A549 (cell line): ENCODE data around the gene TBXA2R. TPM values are rescaled to one million over a fixed set of nuclear protein-coding genes. Genes with fewer than 3 reads are reported as not detected.
A peak's percentile ranks its signal among the peaks of the same experiment; 100 is the strongest.

Experiments
- ATAC-seq, 2 experiments: fragments of 200-7000 bp in 1 of 2; fragments of >200 bp in 1 of 2; cut with Nextera tagmentation in 1 of 2; cut with Tn5 transposase in 1 of 2; 3 replicates each; pipeline versions ENCODE4 v1.8.0 to v1.9.1; 2018 to 2020; ENCODE audit warnings: mild to moderate bottlenecking in 1 of 2, moderate library complexity in 1 of 2
- CTCF ChIA-PET: fragments of 300-600 bp; sonication (Branson Sonifier 250); formaldehyde crosslinking; extraction: SDS; loops from one replicate; lab custom pipeline; 2021; ENCODE audit warnings: antibody characterized with exemption, inconsistent platforms; lab: Yijun Ruan, JAX
- POLR2A ChIA-PET: fragments of 350-600 bp; formaldehyde crosslinking; extraction: SDS; loops from one replicate; lab custom pipeline; 2021; ENCODE audit warnings: antibody characterized with exemption, inconsistent platforms; lab: Yijun Ruan, JAX
- DNase-seq, 2 experiments: peaks; one replicate each; pipeline versions ENCODE4 v3.0.0 to v3.0.0-alpha.2; 2011 to 2016; ENCODE audit warnings: low read depth in 1 of 2, low spot score in 1 of 2
- FAIRE-seq: peaks from 2 replicates; lab custom pipeline; 2011; peaks lifted over from hg19 to GRCh38; lab: Jason Lieb, UNC
- H3K27ac ChIP-seq, 2 experiments: fragments of >200 bp; sonication (Bioruptor Twin); formaldehyde crosslinking; 3 replicates each; pipeline ENCODE4 v1.5.1; 2016 to 2017
- H3K4me1 ChIP-seq: fragments of >200 bp; sonication (Bioruptor Twin); formaldehyde crosslinking; 3 replicates; pipeline ENCODE4 v1.6.1; 2016
- H3K4me2 ChIP-seq: fragments of >200 bp; sonication (Bioruptor Twin); formaldehyde crosslinking; 3 replicates; pipeline ENCODE4 v1.6.1; 2016
- H3K4me3 ChIP-seq: fragments of >200 bp; sonication (Bioruptor Twin); formaldehyde crosslinking; 3 replicates; pipeline ENCODE4 v1.5.1; 2016
- H3K9me3 ChIP-seq: fragments of >200 bp; sonication (Bioruptor Twin); formaldehyde crosslinking; 3 replicates; pipeline ENCODE4 v1.6.1; 2016
- ATOH8 ChIP-seq: fragments of 250-450 bp; sonication (Bioruptor Pico); IDR thresholded peaks from 2 replicates; pipeline ENCODE4 v1.5.0; 2020; ENCODE audit warnings: low read depth, mild to moderate bottlenecking, moderate library complexity
- BCL3 ChIP-seq: fragments of >200 bp; sonication (Bioruptor Twin); formaldehyde crosslinking; IDR thresholded peaks from 3 replicates; pipeline ENCODE4 v1.6.1; 2016
- BHLHE40 ChIP-seq: IDR thresholded peaks from 2 replicates; pipeline ENCODE4 v1.6.1; 2012; ENCODE audit warnings: low read depth, low read length, inconsistent platforms
- CHD2 ChIP-seq: fragments of 150-350 bp; IDR thresholded peaks from 2 replicates; pipeline ENCODE4 v1.6.1; 2014; ENCODE audit warnings: low read length; ENCODE audit not compliant: partially characterized antibody
- E2F6 ChIP-seq: IDR thresholded peaks from 2 replicates; pipeline ENCODE4 v1.6.1; 2012; ENCODE audit warnings: low read depth, borderline replicate concordance
- EP300 ChIP-seq, 2 experiments: fragments of >200 bp; sonication (Bioruptor Twin); formaldehyde crosslinking; IDR thresholded peaks; 2 replicates in 1 of 2; 3 replicates in 1 of 2; pipeline ENCODE4 v1.6.1; 2016 to 2017
- HOXA7 ChIP-seq: fragments of 250-450 bp; sonication (Bioruptor Pico); IDR thresholded peaks from 2 replicates; pipeline ENCODE4 v1.5.0; 2020; ENCODE audit warnings: mild to moderate bottlenecking, moderate library complexity
- MAFK ChIP-seq: fragments of 450-650 bp; IDR thresholded peaks from 2 replicates; pipeline ENCODE4 v1.6.1; 2014; ENCODE audit not compliant: partially characterized antibody
- MAX ChIP-seq: IDR thresholded peaks from 2 replicates; pipeline ENCODE4 v1.6.1; 2012
- MAZ ChIP-seq: fragments of 150-350 bp; IDR thresholded peaks from 2 replicates; pipeline ENCODE4 v1.6.1; 2014; ENCODE audit warnings: antibody characterized with exemption, low read depth, low read length, borderline replicate concordance
- NPAS2 ChIP-seq: fragments of 250-450 bp; sonication (Bioruptor Pico); IDR thresholded peaks from 2 replicates; pipeline ENCODE4 v1.8.0; 2022; ENCODE audit warnings: mild to moderate bottlenecking, moderate library complexity, borderline replicate concordance
- POLR2AphosphoS2 ChIP-seq: conservative IDR thresholded peaks from 2 replicates; pipeline ENCODE4 v1.6.1; 2012; ENCODE audit warnings: low read length, improper control_type of control experiment, inconsistent platforms
- RAD21 ChIP-seq, 2 experiments: fragments of >200 bp in 1 of 2; sonication (Bioruptor Twin) in 1 of 2; formaldehyde crosslinking in 1 of 2; IDR thresholded peaks in 1 of 2; conservative IDR thresholded peaks in 1 of 2; 2 replicates in 1 of 2; 3 replicates in 1 of 2; pipeline ENCODE4 v1.6.1; 2012 to 2018; ENCODE audit warnings: inconsistent platforms in 1 of 2
- REST ChIP-seq: fragments of 200-600 bp; sonication (generic); IDR thresholded peaks from 2 replicates; pipeline ENCODE4 v1.6.1; 2016; ENCODE audit warnings: antibody characterized with exemption, mild to moderate bottlenecking, moderate library complexity
- RFX5 ChIP-seq: fragments of 450-650 bp; IDR thresholded peaks from 2 replicates; pipeline ENCODE4 v1.7.1; 2014; ENCODE audit warnings: antibody characterized with exemption, mild to moderate bottlenecking, moderate library complexity
- TP53 ChIP-seq: fragments of 250-450 bp; sonication (Bioruptor Pico); IDR thresholded peaks from 2 replicates; pipeline ENCODE4 v1.5.0; 2021; ENCODE audit warnings: mild to moderate bottlenecking, moderate library complexity
- USF2 ChIP-seq: fragments of 450-650 bp; IDR thresholded peaks from 2 replicates; pipeline ENCODE4 v1.6.1; 2014; ENCODE audit warnings: antibody characterized with exemption
- ZNF302 ChIP-seq: fragments of 250-450 bp; sonication (Bioruptor Pico); IDR thresholded peaks from 2 replicates; pipeline ENCODE4 v1.9.0; 2021; ENCODE audit warnings: inconsistent platforms, mild to moderate bottlenecking, moderate library complexity
- WGBS: methylation state at CpG from one replicate; pipeline ENCODE4 v1.1.6; 2017; ENCODE audit errors: missing lambda C conversion rate; 5-methylcytosine and 5-hydroxymethylcytosine counted together
- polyA plus RNA-seq, 4 experiments: library from polyadenylated mRNA; depleted of rRNA in 3 of 4; stranded (reverse); fragments of >200 nt; fragmentation: RNase III in 1 of 4; extraction: RNeasy Plus Mini Kit Qiagen cat#74134 plus additional on column Dnase treatment in 1 of 4; gene quantifications; 2 replicates in 3 of 4; 3 replicates in 1 of 4; pipeline ENCODE4 v1.2.3, GENCODE V29; 2011 to 2017
- TF ChIP-seq, protein P1 (sequence below): fragments of >200 bp; sonication (Bioruptor Twin); formaldehyde crosslinking; IDR thresholded peaks from 3 replicates; pipeline ENCODE4 v1.5.1; 2016
- TF ChIP-seq, protein P2 (sequence below): IDR thresholded peaks from 2 replicates; pipeline ENCODE4 v1.6.1; 2012

Gene TBXA2R
- polyA plus RNA-seq, 2 of the 4 experiments (the other 2 are of a cell fraction) = 0.13 to 0.49 TPM

DNA sequence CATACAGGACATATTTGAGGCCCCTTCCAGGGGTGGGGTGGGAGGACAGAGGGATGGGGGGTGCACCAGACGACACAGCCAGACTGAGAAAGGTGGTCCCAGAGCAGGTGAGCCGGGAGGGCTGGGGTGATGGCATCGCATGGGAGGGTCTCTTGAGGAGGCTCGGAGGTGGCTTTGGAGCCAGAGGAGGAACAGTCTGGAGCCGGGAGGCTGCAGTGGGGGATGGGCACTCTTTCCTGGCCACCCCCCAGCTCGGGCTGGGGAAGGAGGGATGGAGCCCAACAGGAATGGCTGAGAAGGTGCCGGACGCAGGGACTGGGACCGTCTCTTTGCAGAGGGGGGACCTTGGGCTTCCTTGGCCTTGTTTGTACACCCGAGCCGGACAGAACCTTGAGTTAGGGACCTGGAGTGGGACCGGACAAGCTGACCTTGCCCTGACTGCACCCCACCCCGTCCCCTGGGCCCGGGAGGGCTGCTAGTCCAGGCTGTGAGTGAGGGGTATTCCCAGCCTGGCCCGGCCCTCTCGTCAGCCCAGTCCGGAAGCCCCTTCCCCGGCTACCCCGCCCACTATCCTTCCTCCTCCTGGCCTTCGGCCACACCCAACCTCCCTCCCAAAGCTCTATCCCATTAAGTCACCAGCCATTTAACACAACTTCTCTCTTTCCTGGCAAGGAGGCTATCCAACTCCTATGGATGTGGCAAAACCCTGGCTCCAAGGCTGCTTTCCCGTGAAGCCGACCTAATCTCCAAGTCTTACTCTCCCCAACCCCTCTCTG, 816 bp upstream of the TBXA2R start:
- H3K27ac ChIP-seq = peak overlapping the region; percentile 72 to 91
- CTCF ChIA-PET = interaction anchor here (0.8 to 2.1 kb wide), 5 partner anchors 11 to 66 kb away, joined by 3 to 10 read pairs (median 3); no protein-coding TSS in a partner anchor
- no peaks in the 10 kb centered on the region for H3K9me3 ChIP-seq
- H3K4me1 ChIP-seq = peaks cover 19% of the 10 kb centered on the region
- WGBS = 59% methylated on average over 22 of the region's 22 CpGs
- peak overlapping the region; percentile 40; the same call in 2 of the 3 replicates for H3K4me3 ChIP-seq
- peak; percentile 5 to 8; a peak in 4 of 6 replicates for ATAC-seq
- no peak for DNase-seq
- TF ChIP-seq REST (no peak), POLR2AphosphoS2 (no peak), TP53 (CRISPR knock-in tag) (no peak), CHD2 (no peak), MAX (no peak), USF2 (no peak), BHLHE40 (no peak), RAD21 (conservative IDR thresholded peaks at IDR 0.05 in 1 of 2, IDR thresholded peaks at IDR 0.05 in 1 of 2) (no peak), NPAS2 (CRISPR knock-in tag) (no peak)
- TF ChIP-seq, protein P1, sequence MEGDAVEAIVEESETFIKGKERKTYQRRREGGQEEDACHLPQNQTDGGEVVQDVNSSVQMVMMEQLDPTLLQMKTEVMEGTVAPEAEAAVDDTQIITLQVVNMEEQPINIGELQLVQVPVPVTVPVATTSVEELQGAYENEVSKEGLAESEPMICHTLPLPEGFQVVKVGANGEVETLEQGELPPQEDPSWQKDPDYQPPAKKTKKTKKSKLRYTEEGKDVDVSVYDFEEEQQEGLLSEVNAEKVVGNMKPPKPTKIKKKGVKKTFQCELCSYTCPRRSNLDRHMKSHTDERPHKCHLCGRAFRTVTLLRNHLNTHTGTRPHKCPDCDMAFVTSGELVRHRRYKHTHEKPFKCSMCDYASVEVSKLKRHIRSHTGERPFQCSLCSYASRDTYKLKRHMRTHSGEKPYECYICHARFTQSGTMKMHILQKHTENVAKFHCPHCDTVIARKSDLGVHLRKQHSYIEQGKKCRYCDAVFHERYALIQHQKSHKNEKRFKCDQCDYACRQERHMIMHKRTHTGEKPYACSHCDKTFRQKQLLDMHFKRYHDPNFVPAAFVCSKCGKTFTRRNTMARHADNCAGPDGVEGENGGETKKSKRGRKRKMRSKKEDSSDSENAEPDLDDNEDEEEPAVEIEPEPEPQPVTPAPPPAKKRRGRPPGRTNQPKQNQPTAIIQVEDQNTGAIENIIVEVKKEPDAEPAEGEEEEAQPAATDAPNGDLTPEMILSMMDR = no peak
- TF ChIP-seq, protein P2, sequence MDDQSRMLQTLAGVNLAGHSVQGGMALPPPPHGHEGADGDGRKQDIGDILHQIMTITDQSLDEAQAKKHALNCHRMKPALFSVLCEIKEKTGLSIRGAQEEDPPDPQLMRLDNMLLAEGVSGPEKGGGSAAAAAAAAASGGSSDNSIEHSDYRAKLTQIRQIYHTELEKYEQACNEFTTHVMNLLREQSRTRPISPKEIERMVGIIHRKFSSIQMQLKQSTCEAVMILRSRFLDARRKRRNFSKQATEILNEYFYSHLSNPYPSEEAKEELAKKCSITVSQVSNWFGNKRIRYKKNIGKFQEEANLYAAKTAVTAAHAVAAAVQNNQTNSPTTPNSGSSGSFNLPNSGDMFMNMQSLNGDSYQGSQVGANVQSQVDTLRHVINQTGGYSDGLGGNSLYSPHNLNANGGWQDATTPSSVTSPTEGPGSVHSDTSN = no peak
- no peak for FAIRE-seq
- POLR2A ChIA-PET = interaction anchor here (0.6 kb wide), 1 partner anchor 61 kb away, joined by 3 read pairs; no protein-coding TSS in a partner anchor
- H3K4me2 ChIP-seq = peak overlapping the region; percentile 84

GRCh38 chr19:3606174-3606689, 443 bp downstream of the TBXA2R start:
- DNase-seq (no peak), FAIRE-seq (no peak), ATAC-seq (peak; percentile 31 to 62; a peak in 4 of 6 replicates)
- 73% methylated on average over 2 of the region's 35 CpGs for WGBS
- CTCF ChIA-PET = no interaction called here
- peak overlapping the region; percentile 72 to 91 for H3K27ac ChIP-seq
- peak overlapping the region; percentile 40 for H3K4me3 ChIP-seq
- peak overlapping the region; percentile 84 for H3K4me2 ChIP-seq
- POLR2A ChIA-PET = no interaction called here
- H3K9me3 ChIP-seq = no peaks in the 10 kb centered on the region
- H3K4me1 ChIP-seq = peaks cover 19% of the 10 kb centered on the region
- TF ChIP-seq E2F6 (no peak), RFX5 (no peak), RAD21 (conservative IDR thresholded peaks at IDR 0.05 in 1 of 2, IDR thresholded peaks at IDR 0.05 in 1 of 2) (no peak), ZNF302 (no peak), EP300 (IDR thresholded peaks at IDR 0.05) (no peak), POLR2AphosphoS2 (no peak), HOXA7 (CRISPR knock-in tag) (no peak), BCL3 (no peak), MAFK (no peak), MAZ (no peak), ATOH8 (CRISPR knock-in tag) (no peak)
- TF ChIP-seq, protein P1 = no peak
